Measurements from ENCODE around the gene NUDCD3.

Gene NUDCD3

GRCh38 chr7:44469461-44470134, 20.9 kb downstream of the NUDCD3 start:
- H4K20me1 ChIP-seq (ENCODE audit: control insufficient read depth, insufficient read depth, low read depth, low read length) = peaks cover 4% of the 10 kb centered on the region; the same call in 1 of the 2 replicates
- no peaks in the 10 kb centered on the region for H3K9me2 ChIP-seq (replicated peaks; ENCODE audit: control insufficient read depth, low read length)
- H3K4me3 ChIP-seq (ENCODE audit: low read length) = no peak overlapping the region
- TF ChIP-seq EZH2phosphoT487 (IDR thresholded peaks at IDR 0.05; ENCODE audit: borderline replicate concordance, low read length) (no peak), CTCF (IDR thresholded peaks at IDR 0.05; ENCODE audit: low read depth, low read length, poor library complexity, severe bottlenecking) (no peak)
- H3F3A ChIP-seq (ENCODE audit: control insufficient read depth, insufficient read depth) = peaks cover 7% of the 10 kb centered on the region; the same call in 1 of the 2 replicates
- no peak overlapping the region for H3K27ac ChIP-seq (ENCODE audit: low read depth, low read length)
- no peaks in the 10 kb centered on the region for H3K27me3 ChIP-seq (ENCODE audit: control insufficient read depth, low read length)
- peaks cover 91% of the 10 kb centered on the region for H3K36me3 ChIP-seq (ENCODE audit: control insufficient read depth, low read length)
- peaks cover 90% of the 10 kb centered on the region for H3K79me2 ChIP-seq (ENCODE audit: control insufficient read depth, low read length)
- peaks cover 74% of the 10 kb centered on the region for H3K4me1 ChIP-seq (ENCODE audit: control insufficient read depth, low read length)
- H3K9me3 ChIP-seq (ENCODE audit: control insufficient read depth, insufficient read depth, low read length) = no peaks in the 10 kb centered on the region
- no peak overlapping the region for H3K4me2 ChIP-seq (ENCODE audit: low read length)

- H4K20me1 ChIP-seq (ENCODE audit: control insufficient read depth, insufficient read depth, low read depth, low read length) = peaks cover 4% of the 10 kb centered on the region; the same call in 1 of the 2 replicates
- H3F3A ChIP-seq (ENCODE audit: control insufficient read depth, insufficient read depth) = peaks cover 12% of the 10 kb centered on the region
- no peaks in the 10 kb centered on the region for H3K9me2 ChIP-seq (replicated peaks; ENCODE audit: control insufficient read depth, low read length)
- no peaks in the 10 kb centered on the region for H3K9me3 ChIP-seq (ENCODE audit: control insufficient read depth, insufficient read depth, low read length)
- peaks cover 75% of the 10 kb centered on the region for H3K4me1 ChIP-seq (ENCODE audit: control insufficient read depth, low read length)
- H3K79me2 ChIP-seq (ENCODE audit: control insufficient read depth, low read length) = peaks cover 91% of the 10 kb centered on the region
- no peak overlapping the region for H3K4me2 ChIP-seq (ENCODE audit: low read length)
- H3K4me3 ChIP-seq (ENCODE audit: low read length) = no peak overlapping the region
- peaks cover 81% of the 10 kb centered on the region for H3K36me3 ChIP-seq (ENCODE audit: control insufficient read depth, low read length)
- TF ChIP-seq EZH2phosphoT487 (IDR thresholded peaks at IDR 0.05; ENCODE audit: borderline replicate concordance, low read length) = no peak
- no peak for TF ChIP-seq CTCF (IDR thresholded peaks at IDR 0.05; ENCODE audit: low read depth, low read length, poor library complexity, severe bottlenecking)
- H3K27me3 ChIP-seq (ENCODE audit: control insufficient read depth, low read length) = no peaks in the 10 kb centered on the region
- H3K27ac ChIP-seq (ENCODE audit: low read depth, low read length) = no peak overlapping the region
These were observed 23.3 kb downstream of the NUDCD3 start for GRCh38 chr7:44467217-44467548.

GRCh38 chr7:44466300-44467216, 23.9 kb downstream of the NUDCD3 start:
- peak overlapping the region; percentile 32 for H3K4me2 ChIP-seq (ENCODE audit: low read length)
- peaks cover 91% of the 10 kb centered on the region for H3K79me2 ChIP-seq (ENCODE audit: control insufficient read depth, low read length)
- peaks cover 82% of the 10 kb centered on the region for H3K36me3 ChIP-seq (ENCODE audit: control insufficient read depth, low read length)
- peaks cover 78% of the 10 kb centered on the region for H3K4me1 ChIP-seq (ENCODE audit: control insufficient read depth, low read length)
- H3K9me2 ChIP-seq (replicated peaks; ENCODE audit: control insufficient read depth, low read length) = no peaks in the 10 kb centered on the region
- no peak overlapping the region for H3K27ac ChIP-seq (ENCODE audit: low read depth, low read length)
- H3K9me3 ChIP-seq (ENCODE audit: control insufficient read depth, insufficient read depth, low read length) = no peaks in the 10 kb centered on the region
- no peak overlapping the region for H3K4me3 ChIP-seq (ENCODE audit: low read length)
- TF ChIP-seq EZH2phosphoT487 (IDR thresholded peaks at IDR 0.05; ENCODE audit: borderline replicate concordance, low read length) (no peak), CTCF (IDR thresholded peaks at IDR 0.05; ENCODE audit: low read depth, low read length, poor library complexity, severe bottlenecking) (no peak)
- H3K27me3 ChIP-seq (ENCODE audit: control insufficient read depth, low read length) = no peaks in the 10 kb centered on the region
- H4K20me1 ChIP-seq (ENCODE audit: control insufficient read depth, insufficient read depth, low read depth, low read length) = peaks cover 4% of the 10 kb centered on the region; the same call in 1 of the 2 replicates
- peaks cover 15% of the 10 kb centered on the region for H3F3A ChIP-seq (ENCODE audit: control insufficient read depth, insufficient read depth)
